Osteoblast (primary cell): Measurements from ENCODE around the gene RECQL. TPM values are rescaled to one million over a fixed set of nuclear protein-coding genes. Genes with fewer than 3 reads are reported as not detected.
A peak's percentile ranks its signal among the peaks of the same experiment; 100 is the strongest.

ENCODE experiments used
- DNase-seq: peaks from one replicate; pipeline ENCODE4 v3.0.0; 2011; ENCODE audit warnings: low spot score, mixed read lengths; ENCODE audit not compliant: insufficient read length; ENCODE audit errors: missing footprints
- H2AFZ ChIP-seq: 2 replicates; pipeline ENCODE4 v1.6.0; 2011; ENCODE audit warnings: mild to moderate bottlenecking, low read length
- H3K27ac ChIP-seq: 2 replicates; pipeline ENCODE4 v1.5.1; 2011; ENCODE audit warnings: mild to moderate bottlenecking, low read depth, low read length, moderate library complexity
- H3K27me3 ChIP-seq: 2 replicates; pipeline ENCODE4 v1.6.0; 2012; ENCODE audit warnings: mild to moderate bottlenecking, control low read depth, inconsistent platforms, low read length, moderate library complexity; ENCODE audit not compliant: insufficient read depth
- H3K36me3 ChIP-seq: 2 replicates; pipeline ENCODE4 v1.5.1; 2011; ENCODE audit warnings: mild to moderate bottlenecking, low read length, control low read depth, moderate library complexity; ENCODE audit not compliant: insufficient read depth
- H3K4me1 ChIP-seq: 2 replicates; pipeline ENCODE4 v1.5.1; 2011; ENCODE audit warnings: mild to moderate bottlenecking, low read length, control low read depth, moderate library complexity; ENCODE audit not compliant: insufficient read depth
- H3K4me2 ChIP-seq: 2 replicates; pipeline ENCODE4 v1.6.0; 2011; ENCODE audit warnings: mild to moderate bottlenecking, low read length; ENCODE audit not compliant: insufficient read depth
- H3K4me3 ChIP-seq: fragments of 200-600 bp; sonication (generic); 3 replicates; pipeline ENCODE4 v1.5.1; 2012; ENCODE audit warnings: mild to moderate bottlenecking, low read length, inconsistent platforms; ENCODE audit not compliant: insufficient read depth
- H3K79me2 ChIP-seq: 2 replicates; pipeline ENCODE4 v1.6.0; 2012; ENCODE audit warnings: mild to moderate bottlenecking, low read length, control low read depth, inconsistent platforms; ENCODE audit not compliant: insufficient read depth
- H3K9me3 ChIP-seq: 2 replicates; pipeline ENCODE4 v1.5.1; 2011; ENCODE audit warnings: low read depth, low read length, control low read depth
- H4K20me1 ChIP-seq: 2 replicates; pipeline ENCODE4 v1.6.0; 2012; ENCODE audit warnings: mild to moderate bottlenecking, low read length, control low read depth; ENCODE audit not compliant: insufficient read depth
- CTCF ChIP-seq: IDR thresholded peaks from 2 replicates; pipeline ENCODE4 v1.5.1; 2011; ENCODE audit warnings: mild to moderate bottlenecking, low read depth, low read length, moderate library complexity; ENCODE audit errors: extremely low read depth
- total RNA-seq: library from RNA; depleted of rRNA; stranded (reverse); fragments of >200 nt; gene quantifications from 2 replicates; pipeline ENCODE4 v1.2.3, GENCODE V29; 2012

Gene RECQL
- total RNA-seq, 1 donor = 83.6 TPM

GRCh38 chr12:21526721-21527345 is 25.4 kb upstream of the RECQL start:
- peak overlapping the region; percentile 75 for H3K4me3 ChIP-seq
- TF ChIP-seq CTCF = no peak
- H3K27me3 ChIP-seq = peaks cover 17% of the 10 kb centered on the region
- peak overlapping the region; percentile 88 for H3K4me2 ChIP-seq
- H3K36me3 ChIP-seq = no peaks in the 10 kb centered on the region
- peaks cover 9% of the 10 kb centered on the region for H3K4me1 ChIP-seq
- no peaks in the 10 kb centered on the region for H4K20me1 ChIP-seq
- no peaks in the 10 kb centered on the region for H3K9me3 ChIP-seq
- peak overlapping the region; percentile 87 for H2AFZ ChIP-seq
- no peak overlapping the region for H3K27ac ChIP-seq
- DNase-seq = no peak
- H3K79me2 ChIP-seq = no peaks in the 10 kb centered on the region

GRCh38 chr12:21526053-21526452 is 24.6 kb upstream of the RECQL start, which contains the start of gene SPX:
Gene SPX, plus strand, starts transcription at chr12:21526296. Its CDS starts 177 bp downstream, at chr12:21526473.
- no peaks in the 10 kb centered on the region for H4K20me1 ChIP-seq
- no peaks in the 10 kb centered on the region for H3K36me3 ChIP-seq
- no peak for TF ChIP-seq CTCF
- H3K4me3 ChIP-seq = peak within 1 kb of the TSS; percentile 75
- DNase-seq = no peak
- H3K79me2 ChIP-seq = no peaks in the 10 kb centered on the region
- no peak within 1 kb of the TSS for H3K27ac ChIP-seq
- H2AFZ ChIP-seq = peak within 1 kb of the TSS; percentile 87
- H3K4me1 ChIP-seq = peaks cover 9% of the 10 kb centered on the region
- H3K9me3 ChIP-seq = no peaks in the 10 kb centered on the region
- H3K4me2 ChIP-seq = peak within 1 kb of the TSS; percentile 88
- H3K27me3 ChIP-seq = peaks cover 13% of the 10 kb centered on the region

- Histone ChIP-seq H3K27ac (no peak overlapping the region), H3K9me3 (no peaks in the 10 kb centered on the region), H3K79me2 (no peaks in the 10 kb centered on the region), H4K20me1 (no peaks in the 10 kb centered on the region), H3K27me3 (peaks cover 3% of the 10 kb centered on the region), H3K36me3 (no peaks in the 10 kb centered on the region), H2AFZ (no peak overlapping the region), H3K4me2 (no peak overlapping the region), H3K4me3 (no peak overlapping the region), H3K4me1 (peaks cover 7% of the 10 kb centered on the region)
- no peak for TF ChIP-seq CTCF
- DNase-seq = no peak
These were observed 21.7 kb upstream of the RECQL start for GRCh38 chr12:21523148-21523547.

- no peak for DNase-seq
- Histone ChIP-seq H3K4me3 (no peak overlapping the region), H3K79me2 (no peaks in the 10 kb centered on the region), H4K20me1 (no peaks in the 10 kb centered on the region), H2AFZ (no peak overlapping the region), H3K9me3 (no peaks in the 10 kb centered on the region), H3K27me3 (no peaks in the 10 kb centered on the region), H3K27ac (no peak overlapping the region), H3K36me3 (peaks cover 12% of the 10 kb centered on the region), H3K4me2 (no peak overlapping the region), H3K4me1 (no peaks in the 10 kb centered on the region)
- TF ChIP-seq CTCF = no peak
These were observed 20.1 kb upstream of the RECQL start for GRCh38 chr12:21521541-21521940.
